Fibroblast of skin of abdomen (primary cell): Measurements from ENCODE around the gene SLC51A.
"Not testable (repeated sequence)": the region's sequence is repeated elsewhere in the genome, so short reads cannot be mapped to it uniquely, and the experiment has no call there.

Experiments
- DNase-seq: peaks from one replicate; pipeline ENCODE4 v3.0.0-alpha.2; 2013

The SLC51A gene

GRCh38 chr3:196193736-196194541, 22.4 kb upstream of the SLC51A start:
- DNase-seq, result no peak

GRCh38 chr3:196194542-196194915, 21.8 kb upstream of the SLC51A start:
- DNase-seq, result no peak

GRCh38 chr3:196195664-196196265, 20.6 kb upstream of the SLC51A start:
- no peak for DNase-seq

- no peak for DNase-seq
Observed at GRCh38 chr3:196197524-196197923, 18.8 kb upstream of the SLC51A start.

GRCh38 chr3:196198081-196198675, 18.2 kb upstream of the SLC51A start:
- no peak for DNase-seq

GRCh38 chr3:196198771-196199753, 17.3 kb upstream of the SLC51A start:
- DNase-seq, result no peak

- peak; percentile 16 for DNase-seq
Observed at GRCh38 chr3:196202516-196202970, 13.8 kb upstream of the SLC51A start.

GRCh38 chr3:196203846-196204245, 12.5 kb upstream of the SLC51A start:
- no peak for DNase-seq

GRCh38 chr3:196205442-196206205, 10.7 kb upstream of the SLC51A start:
- DNase-seq, result not testable (repeated sequence)

GRCh38 chr3:196207159-196207832, 9.0 kb upstream of the SLC51A start:
- no peak for DNase-seq

- no peak for DNase-seq
Observed at GRCh38 chr3:196207833-196208607, 8.3 kb upstream of the SLC51A start.

- no peak for DNase-seq
Observed at GRCh38 chr3:196208942-196209695, 7.2 kb upstream of the SLC51A start.

- DNase-seq, result not testable (repeated sequence)
Observed at GRCh38 chr3:196209944-196210672, 6.2 kb upstream of the SLC51A start.

- no peak for DNase-seq
Observed at GRCh38 chr3:196210673-196211556, 5.4 kb upstream of the SLC51A start, which contains the start of gene ZDHHC19. Gene ZDHHC19, minus strand, starts transcription at chr3:196211400. Its CDS starts 85 bp downstream, at chr3:196211315.

- DNase-seq, result no peak
Observed at GRCh38 chr3:196214783-196215441, 1.4 kb upstream of the SLC51A start.

GRCh38 chr3:196215493-196216020, 777 bp upstream of the SLC51A start:
- no peak for DNase-seq
